Measurements from ENCODE around the gene CAPN12.

CAPN12 gene

DNA sequence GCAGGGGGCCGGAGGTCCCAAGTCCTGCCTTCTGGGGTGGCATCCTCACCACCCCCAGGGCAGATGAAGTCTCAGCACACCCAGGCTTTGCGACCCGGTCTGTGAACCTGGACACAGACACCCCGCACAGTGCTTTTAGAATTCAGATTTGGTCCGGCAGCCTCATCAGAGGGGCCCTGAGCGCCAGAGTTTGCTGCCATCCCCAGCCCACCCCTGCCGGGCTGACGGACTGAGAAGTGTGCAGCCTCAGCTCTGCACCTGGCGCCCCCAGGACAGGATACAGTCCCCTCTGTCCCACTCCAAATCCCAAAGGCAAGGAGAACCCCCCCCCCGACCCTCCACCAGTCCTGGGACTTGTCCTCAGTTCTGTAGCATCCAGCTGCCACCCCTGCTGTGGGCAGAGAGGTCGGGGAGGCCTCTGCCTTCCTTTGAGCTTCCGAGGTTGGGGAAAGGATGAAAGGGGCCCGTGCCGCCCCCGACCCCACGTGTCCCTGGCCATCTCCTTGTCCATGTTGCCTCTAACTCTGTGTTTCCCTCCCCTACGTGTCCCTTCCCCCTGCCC lies 16.9 kb downstream of the CAPN12 start:
- no peak for DNase-seq (ENCODE audit: low read depth in 1 of 2, low spot score in 1 of 2)
- H3K27ac ChIP-seq (replicated peaks), result no peak overlapping the region
- TF ChIP-seq SPI1 (IDR thresholded peaks at IDR 0.05; ENCODE audit: borderline replicate concordance, low read depth), result no peak
- TF ChIP-seq, protein P1, sequence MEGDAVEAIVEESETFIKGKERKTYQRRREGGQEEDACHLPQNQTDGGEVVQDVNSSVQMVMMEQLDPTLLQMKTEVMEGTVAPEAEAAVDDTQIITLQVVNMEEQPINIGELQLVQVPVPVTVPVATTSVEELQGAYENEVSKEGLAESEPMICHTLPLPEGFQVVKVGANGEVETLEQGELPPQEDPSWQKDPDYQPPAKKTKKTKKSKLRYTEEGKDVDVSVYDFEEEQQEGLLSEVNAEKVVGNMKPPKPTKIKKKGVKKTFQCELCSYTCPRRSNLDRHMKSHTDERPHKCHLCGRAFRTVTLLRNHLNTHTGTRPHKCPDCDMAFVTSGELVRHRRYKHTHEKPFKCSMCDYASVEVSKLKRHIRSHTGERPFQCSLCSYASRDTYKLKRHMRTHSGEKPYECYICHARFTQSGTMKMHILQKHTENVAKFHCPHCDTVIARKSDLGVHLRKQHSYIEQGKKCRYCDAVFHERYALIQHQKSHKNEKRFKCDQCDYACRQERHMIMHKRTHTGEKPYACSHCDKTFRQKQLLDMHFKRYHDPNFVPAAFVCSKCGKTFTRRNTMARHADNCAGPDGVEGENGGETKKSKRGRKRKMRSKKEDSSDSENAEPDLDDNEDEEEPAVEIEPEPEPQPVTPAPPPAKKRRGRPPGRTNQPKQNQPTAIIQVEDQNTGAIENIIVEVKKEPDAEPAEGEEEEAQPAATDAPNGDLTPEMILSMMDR (IDR thresholded peaks at IDR 0.05; ENCODE audit: insufficient read depth, low read length), result no peak
- TF ChIP-seq POLR2AphosphoS5 (IDR thresholded peaks at IDR 0.05; ENCODE audit: low read depth), result no peak
- TF ChIP-seq, protein P2, sequence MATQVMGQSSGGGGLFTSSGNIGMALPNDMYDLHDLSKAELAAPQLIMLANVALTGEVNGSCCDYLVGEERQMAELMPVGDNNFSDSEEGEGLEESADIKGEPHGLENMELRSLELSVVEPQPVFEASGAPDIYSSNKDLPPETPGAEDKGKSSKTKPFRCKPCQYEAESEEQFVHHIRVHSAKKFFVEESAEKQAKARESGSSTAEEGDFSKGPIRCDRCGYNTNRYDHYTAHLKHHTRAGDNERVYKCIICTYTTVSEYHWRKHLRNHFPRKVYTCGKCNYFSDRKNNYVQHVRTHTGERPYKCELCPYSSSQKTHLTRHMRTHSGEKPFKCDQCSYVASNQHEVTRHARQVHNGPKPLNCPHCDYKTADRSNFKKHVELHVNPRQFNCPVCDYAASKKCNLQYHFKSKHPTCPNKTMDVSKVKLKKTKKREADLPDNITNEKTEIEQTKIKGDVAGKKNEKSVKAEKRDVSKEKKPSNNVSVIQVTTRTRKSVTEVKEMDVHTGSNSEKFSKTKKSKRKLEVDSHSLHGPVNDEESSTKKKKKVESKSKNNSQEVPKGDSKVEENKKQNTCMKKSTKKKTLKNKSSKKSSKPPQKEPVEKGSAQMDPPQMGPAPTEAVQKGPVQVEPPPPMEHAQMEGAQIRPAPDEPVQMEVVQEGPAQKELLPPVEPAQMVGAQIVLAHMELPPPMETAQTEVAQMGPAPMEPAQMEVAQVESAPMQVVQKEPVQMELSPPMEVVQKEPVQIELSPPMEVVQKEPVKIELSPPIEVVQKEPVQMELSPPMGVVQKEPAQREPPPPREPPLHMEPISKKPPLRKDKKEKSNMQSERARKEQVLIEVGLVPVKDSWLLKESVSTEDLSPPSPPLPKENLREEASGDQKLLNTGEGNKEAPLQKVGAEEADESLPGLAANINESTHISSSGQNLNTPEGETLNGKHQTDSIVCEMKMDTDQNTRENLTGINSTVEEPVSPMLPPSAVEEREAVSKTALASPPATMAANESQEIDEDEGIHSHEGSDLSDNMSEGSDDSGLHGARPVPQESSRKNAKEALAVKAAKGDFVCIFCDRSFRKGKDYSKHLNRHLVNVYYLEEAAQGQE (IDR thresholded peaks at IDR 0.05; ENCODE audit: insufficient replicate concordance, low read depth), result no peak
- TF ChIP-seq GABPA (IDR thresholded peaks at IDR 0.05; ENCODE audit: low read depth), result no peak

DNA sequence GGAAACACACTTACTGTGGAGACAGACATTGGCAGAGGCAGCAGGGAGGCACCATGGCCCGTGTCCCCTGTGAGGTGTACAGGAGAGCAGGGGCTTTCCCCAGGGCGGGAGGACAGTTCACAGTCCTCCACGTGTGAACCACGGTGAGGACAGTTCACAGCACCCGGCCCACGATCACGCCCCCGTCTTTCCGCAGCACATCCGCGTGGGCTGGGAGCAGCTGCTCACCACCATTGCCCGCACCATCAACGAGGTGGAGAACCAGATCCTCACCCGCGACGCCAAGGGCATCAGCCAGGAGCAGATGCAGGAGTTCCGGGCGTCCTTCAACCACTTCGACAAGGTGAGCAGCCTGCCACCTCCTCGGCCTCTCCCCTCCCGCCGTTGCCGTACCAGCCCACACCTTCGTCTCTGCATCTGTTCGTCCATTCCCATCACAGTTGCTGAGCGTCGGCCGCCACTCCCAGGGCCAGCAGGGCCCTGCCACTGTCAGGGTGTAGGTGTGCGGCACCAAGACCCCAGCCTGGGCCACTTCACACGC lies 17.4 kb downstream of the CAPN12 start:
- DNase-seq (ENCODE audit: low read depth in 1 of 2, low spot score in 1 of 2), result no peak
- Histone ChIP-seq H3K4me3 (replicated peaks; ENCODE audit: insufficient read depth, low read length) (no peak overlapping the region), H3K27ac (replicated peaks) (no peak overlapping the region), H3K27me3 (ENCODE audit: insufficient read depth, poor library complexity, severe bottlenecking) (no peaks in the 10 kb centered on the region)
- TF ChIP-seq POLR2AphosphoS5 (IDR thresholded peaks at IDR 0.05; ENCODE audit: low read depth), result no peak
- no peak for TF ChIP-seq GABPA (IDR thresholded peaks at IDR 0.05; ENCODE audit: low read depth)

More for the DNA sequence above, 16.9 kb downstream of the CAPN12 start:
- no peak overlapping the region for H3K4me3 ChIP-seq (replicated peaks; ENCODE audit: insufficient read depth, low read length)
- no peaks in the 10 kb centered on the region for H3K27me3 ChIP-seq (ENCODE audit: insufficient read depth, poor library complexity, severe bottlenecking)

DNA sequence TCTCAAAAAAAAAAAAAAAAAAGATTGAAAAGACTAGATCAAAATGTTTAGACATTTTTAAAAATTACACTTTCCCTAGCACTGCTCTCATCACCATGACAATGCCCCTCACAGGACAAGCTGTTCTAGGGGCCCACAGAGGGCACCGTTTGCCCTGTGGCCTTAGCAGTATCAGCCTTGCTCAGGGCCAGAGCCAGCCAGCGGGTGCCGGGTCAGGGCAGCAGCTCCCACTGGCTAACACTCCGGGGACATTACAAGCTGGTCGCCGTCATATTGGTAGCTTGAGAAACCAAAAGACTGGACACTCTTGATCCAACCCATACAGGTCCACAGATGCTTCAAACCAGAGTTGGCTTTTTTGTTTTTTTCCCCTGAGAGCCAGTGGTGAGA lies 18.0 kb downstream of the CAPN12 start:
- no peaks in the 10 kb centered on the region for H3K27me3 ChIP-seq (ENCODE audit: insufficient read depth, poor library complexity, severe bottlenecking)
- H3K27ac ChIP-seq (replicated peaks), result no peak overlapping the region
- no peak overlapping the region for H3K4me3 ChIP-seq (replicated peaks; ENCODE audit: insufficient read depth, low read length)
- DNase-seq (ENCODE audit: low read depth in 1 of 2, low spot score in 1 of 2), result no peak
- TF ChIP-seq SPI1 (IDR thresholded peaks at IDR 0.05; ENCODE audit: borderline replicate concordance, low read depth) (no peak), GABPA (IDR thresholded peaks at IDR 0.05; ENCODE audit: low read depth) (no peak), POLR2AphosphoS5 (IDR thresholded peaks at IDR 0.05; ENCODE audit: low read depth) (no peak)
- TF ChIP-seq, protein P1 (IDR thresholded peaks at IDR 0.05; ENCODE audit: insufficient read depth, low read length), result no peak
- TF ChIP-seq, protein P2 (IDR thresholded peaks at IDR 0.05; ENCODE audit: insufficient replicate concordance, low read depth), result no peak

DNA sequence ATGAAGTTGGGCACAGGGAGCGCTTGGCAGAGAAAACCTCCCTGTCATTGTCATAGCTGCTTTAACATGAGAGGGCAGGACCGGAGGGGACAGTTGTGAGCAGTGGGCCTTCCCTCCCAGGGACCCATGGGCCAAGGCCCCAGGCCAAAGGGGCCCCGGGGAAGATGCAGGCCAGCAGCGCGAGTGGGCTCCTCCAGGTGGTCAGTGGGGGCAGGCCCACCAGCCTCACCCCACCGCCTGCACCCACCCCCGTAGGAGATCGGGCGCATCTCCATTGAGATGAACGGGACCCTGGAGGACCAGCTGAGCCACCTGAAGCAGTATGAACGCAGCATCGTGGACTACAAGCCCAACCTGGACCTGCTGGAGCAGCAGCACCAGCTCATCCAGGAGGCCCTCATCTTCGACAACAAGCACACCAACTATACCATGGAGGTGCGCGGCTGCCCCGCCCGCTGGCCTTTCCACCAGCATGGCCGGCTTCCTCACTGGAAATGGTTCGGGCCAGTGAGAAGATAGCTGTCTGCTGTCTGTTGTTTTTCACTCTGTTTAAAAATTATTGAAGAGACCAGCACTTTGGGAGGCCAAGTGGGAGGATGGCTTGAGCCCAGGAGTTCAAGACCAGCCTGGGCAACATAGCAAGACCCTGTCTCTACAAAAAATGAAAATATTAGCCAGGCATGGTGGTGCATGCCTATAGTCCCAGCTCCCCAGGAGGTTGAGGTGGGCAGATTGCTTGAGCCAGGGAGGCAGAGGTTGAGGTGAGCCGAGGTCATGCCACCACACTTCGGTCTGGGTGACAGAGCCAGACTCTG lies 18.6 kb downstream of the CAPN12 start:
- H3K27ac ChIP-seq (replicated peaks), result no peak overlapping the region
- H3K27me3 ChIP-seq (ENCODE audit: insufficient read depth, poor library complexity, severe bottlenecking), result no peaks in the 10 kb centered on the region
- no peak overlapping the region for H3K4me3 ChIP-seq (replicated peaks; ENCODE audit: insufficient read depth, low read length)
- no peak for DNase-seq (ENCODE audit: low read depth in 1 of 2, low spot score in 1 of 2)
- no peak for TF ChIP-seq POLR2AphosphoS5 (IDR thresholded peaks at IDR 0.05; ENCODE audit: low read depth)
- TF ChIP-seq, protein P1 (IDR thresholded peaks at IDR 0.05; ENCODE audit: insufficient read depth, low read length), result no peak
- no peak for TF ChIP-seq GABPA (IDR thresholded peaks at IDR 0.05; ENCODE audit: low read depth)
- TF ChIP-seq, protein P2 (IDR thresholded peaks at IDR 0.05; ENCODE audit: insufficient replicate concordance, low read depth), result no peak
- no peak for TF ChIP-seq SPI1 (IDR thresholded peaks at IDR 0.05; ENCODE audit: borderline replicate concordance, low read depth)

Data from HL-60 (cell line).